A549 (cell line): ENCODE measurements around the gene ARHGAP32. TPM values are rescaled to one million over a fixed set of nuclear protein-coding genes. Genes with fewer than 3 reads are reported as not detected.

Experiments
- ATAC-seq, 2 experiments: fragments of 200-7000 bp in 1 of 2; fragments of >200 bp in 1 of 2; cut with Nextera tagmentation in 1 of 2; cut with Tn5 transposase in 1 of 2; 3 replicates each; pipeline versions ENCODE4 v1.8.0 to v1.9.1; 2018 to 2020; ENCODE audit warnings: mild to moderate bottlenecking in 1 of 2, moderate library complexity in 1 of 2
- CTCF ChIA-PET: fragments of 300-600 bp; sonication (Branson Sonifier 250); formaldehyde crosslinking; extraction: SDS; loops from one replicate; lab custom pipeline; 2021; ENCODE audit warnings: antibody characterized with exemption, inconsistent platforms; lab: Yijun Ruan, JAX
- POLR2A ChIA-PET: fragments of 350-600 bp; formaldehyde crosslinking; extraction: SDS; loops from one replicate; lab custom pipeline; 2021; ENCODE audit warnings: antibody characterized with exemption, inconsistent platforms; lab: Yijun Ruan, JAX
- DNase-seq, 2 experiments: peaks; one replicate each; pipeline versions ENCODE4 v3.0.0 to v3.0.0-alpha.2; 2011 to 2016; ENCODE audit warnings: low read depth in 1 of 2, low spot score in 1 of 2
- FAIRE-seq: peaks from 2 replicates; lab custom pipeline; 2011; peaks lifted over from hg19 to GRCh38; lab: Jason Lieb, UNC
- H3K27ac ChIP-seq, 2 experiments: fragments of >200 bp; sonication (Bioruptor Twin); formaldehyde crosslinking; 3 replicates each; pipeline ENCODE4 v1.5.1; 2016 to 2017
- H3K4me1 ChIP-seq: fragments of >200 bp; sonication (Bioruptor Twin); formaldehyde crosslinking; 3 replicates; pipeline ENCODE4 v1.6.1; 2016
- H3K4me2 ChIP-seq: fragments of >200 bp; sonication (Bioruptor Twin); formaldehyde crosslinking; 3 replicates; pipeline ENCODE4 v1.6.1; 2016
- H3K4me3 ChIP-seq: fragments of >200 bp; sonication (Bioruptor Twin); formaldehyde crosslinking; 3 replicates; pipeline ENCODE4 v1.5.1; 2016
- H3K9me3 ChIP-seq: fragments of >200 bp; sonication (Bioruptor Twin); formaldehyde crosslinking; 3 replicates; pipeline ENCODE4 v1.6.1; 2016
- BHLHE40 ChIP-seq: IDR thresholded peaks from 2 replicates; pipeline ENCODE4 v1.6.1; 2012; ENCODE audit warnings: low read depth, low read length, inconsistent platforms
- CEBPB ChIP-seq, 2 experiments: fragments of >200 bp in 1 of 2; sonication (Bioruptor Twin) in 1 of 2; formaldehyde crosslinking in 1 of 2; IDR thresholded peaks; 2 replicates each; pipeline ENCODE4 v1.6.1; 2012 to 2016
- CHD4 ChIP-seq: fragments of 200-600 bp; sonication (generic); IDR thresholded peaks from 2 replicates; pipeline ENCODE4 v1.6.1; 2016; ENCODE audit warnings: antibody characterized with exemption, mild to moderate bottlenecking, borderline replicate concordance
- EHMT2 ChIP-seq: fragments of 200-600 bp; sonication (generic); IDR thresholded peaks from 2 replicates; pipeline ENCODE4 v1.6.1; 2016; ENCODE audit warnings: antibody characterized with exemption, low read depth, mild to moderate bottlenecking, moderate library complexity
- FOSB ChIP-seq: fragments of 250-450 bp; sonication (Bioruptor Pico); IDR thresholded peaks from 2 replicates; pipeline ENCODE4 v1.5.0; 2020; ENCODE audit warnings: mild to moderate bottlenecking, moderate library complexity
- FOXS1 ChIP-seq: fragments of 250-450 bp; sonication (Bioruptor Pico); IDR thresholded peaks from 2 replicates; pipeline ENCODE4 v1.5.0; 2020; ENCODE audit warnings: mild to moderate bottlenecking, moderate library complexity
- HOXA7 ChIP-seq: fragments of 250-450 bp; sonication (Bioruptor Pico); IDR thresholded peaks from 2 replicates; pipeline ENCODE4 v1.5.0; 2020; ENCODE audit warnings: mild to moderate bottlenecking, moderate library complexity
- HOXB13 ChIP-seq: fragments of 250-450 bp; sonication (Bioruptor Pico); IDR thresholded peaks from 2 replicates; pipeline ENCODE4 v1.5.0; 2020; ENCODE audit warnings: low read depth, mild to moderate bottlenecking, moderate library complexity
- KDM1A ChIP-seq: fragments of 200-600 bp; sonication (generic); IDR thresholded peaks from 2 replicates; pipeline ENCODE4 v1.6.1; 2016; ENCODE audit warnings: low read depth, mild to moderate bottlenecking
- KDM5A ChIP-seq: fragments of 200-600 bp; sonication (generic); IDR thresholded peaks from 2 replicates; pipeline ENCODE4 v1.6.1; 2016; ENCODE audit warnings: antibody characterized with exemption, mild to moderate bottlenecking
- MYC ChIP-seq: IDR thresholded peaks from 2 replicates; pipeline ENCODE4 v1.6.1; 2012; ENCODE audit warnings: mild to moderate bottlenecking, inconsistent platforms, low read length, improper control_type of control experiment, borderline replicate concordance
- NFE2L2 ChIP-seq: fragments of 150-350 bp; conservative IDR thresholded peaks from 2 replicates; pipeline ENCODE4 v1.6.1; 2014; ENCODE audit warnings: low read length
- NR3C1 ChIP-seq: fragments of >200 bp; sonication (Bioruptor Twin); formaldehyde crosslinking; IDR thresholded peaks from 3 replicates; pipeline ENCODE4 v1.6.1; 2017
- RFX5 ChIP-seq: fragments of 450-650 bp; IDR thresholded peaks from 2 replicates; pipeline ENCODE4 v1.7.1; 2014; ENCODE audit warnings: antibody characterized with exemption, mild to moderate bottlenecking, moderate library complexity
- TFCP2L1 ChIP-seq: fragments of 250-450 bp; sonication (Bioruptor Pico); IDR thresholded peaks from 2 replicates; pipeline ENCODE4 v1.5.0; 2021; ENCODE audit warnings: mild to moderate bottlenecking
- ZFP36 ChIP-seq: fragments of 450-650 bp; IDR thresholded peaks from 2 replicates; pipeline ENCODE4 v1.6.1; 2014; ENCODE audit warnings: borderline replicate concordance; ENCODE audit not compliant: partially characterized antibody
- ZSCAN20 ChIP-seq: fragments of 250-450 bp; sonication (Bioruptor Pico); IDR thresholded peaks from 2 replicates; pipeline ENCODE4 v1.8.0; 2022; ENCODE audit warnings: mild to moderate bottlenecking, moderate library complexity
- WGBS: methylation state at CpG from one replicate; pipeline ENCODE4 v1.1.6; 2017; ENCODE audit errors: missing lambda C conversion rate; 5-methylcytosine and 5-hydroxymethylcytosine counted together
- polyA plus RNA-seq, 4 experiments: library from polyadenylated mRNA; depleted of rRNA in 3 of 4; stranded (reverse); fragments of >200 nt; fragmentation: RNase III in 1 of 4; extraction: RNeasy Plus Mini Kit Qiagen cat#74134 plus additional on column Dnase treatment in 1 of 4; gene quantifications; 2 replicates in 3 of 4; 3 replicates in 1 of 4; pipeline ENCODE4 v1.2.3, GENCODE V29; 2011 to 2017
- TF ChIP-seq, protein P1 (sequence below): fragments of 150-350 bp; IDR thresholded peaks from 2 replicates; pipeline ENCODE4 v1.6.1; 2014; ENCODE audit warnings: low read depth, mild to moderate bottlenecking, low read length
- TF ChIP-seq, protein P2 (sequence below): fragments of 250-450 bp; sonication (Bioruptor Pico); IDR thresholded peaks from 2 replicates; pipeline ENCODE4 v1.5.0; 2021; ENCODE audit warnings: mild to moderate bottlenecking, moderate library complexity, borderline replicate concordance
- TF ChIP-seq, protein P3 (sequence below): fragments of 250-450 bp; sonication (Bioruptor Pico); IDR thresholded peaks from 2 replicates; pipeline ENCODE4 v1.5.0; 2020; ENCODE audit warnings: low read depth, mild to moderate bottlenecking, moderate library complexity

ARHGAP32 gene
- polyA plus RNA-seq, 2 of the 4 experiments (the other 2 are of a cell fraction), result 4.4 to 9.0 TPM

DNA sequence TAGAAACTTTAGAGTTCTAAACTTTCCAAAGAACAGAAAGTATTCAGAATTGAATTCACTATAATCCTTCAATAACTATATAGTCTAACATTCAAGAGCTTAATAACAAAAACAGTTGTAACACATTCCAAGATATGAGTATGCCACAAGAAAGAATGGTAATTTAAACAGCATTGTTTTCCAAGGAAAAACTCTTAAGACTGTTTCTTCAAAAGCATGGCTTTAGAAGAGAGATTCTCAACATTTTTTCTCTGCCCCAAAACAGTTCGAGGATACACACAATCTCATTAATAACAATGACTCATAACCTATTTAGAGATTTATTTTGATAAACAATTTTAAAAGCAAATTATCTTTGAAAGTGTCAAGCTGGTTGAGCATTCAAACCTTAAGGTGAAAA is 16.7 kb upstream of the ARHGAP32 start:
- Histone ChIP-seq H3K9me3 (no peaks in the 10 kb centered on the region), H3K4me3 (no peak overlapping the region), H3K27ac (no peak overlapping the region), H3K4me2 (no peak overlapping the region), H3K4me1 (peaks cover 5% of the 10 kb centered on the region; the same call in 1 of the 3 replicates)
- no peak for TF ChIP-seq CHD4
- TF ChIP-seq HOXA7 (CRISPR knock-in tag), result no peak
- no peak for TF ChIP-seq ZSCAN20 (CRISPR knock-in tag)
- no peak for TF ChIP-seq EHMT2
- TF ChIP-seq, protein P1, sequence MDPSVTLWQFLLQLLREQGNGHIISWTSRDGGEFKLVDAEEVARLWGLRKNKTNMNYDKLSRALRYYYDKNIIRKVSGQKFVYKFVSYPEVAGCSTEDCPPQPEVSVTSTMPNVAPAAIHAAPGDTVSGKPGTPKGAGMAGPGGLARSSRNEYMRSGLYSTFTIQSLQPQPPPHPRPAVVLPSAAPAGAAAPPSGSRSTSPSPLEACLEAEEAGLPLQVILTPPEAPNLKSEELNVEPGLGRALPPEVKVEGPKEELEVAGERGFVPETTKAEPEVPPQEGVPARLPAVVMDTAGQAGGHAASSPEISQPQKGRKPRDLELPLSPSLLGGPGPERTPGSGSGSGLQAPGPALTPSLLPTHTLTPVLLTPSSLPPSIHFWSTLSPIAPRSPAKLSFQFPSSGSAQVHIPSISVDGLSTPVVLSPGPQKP, result no peak
- no peak for TF ChIP-seq NFE2L2
- TF ChIP-seq, protein P2, sequence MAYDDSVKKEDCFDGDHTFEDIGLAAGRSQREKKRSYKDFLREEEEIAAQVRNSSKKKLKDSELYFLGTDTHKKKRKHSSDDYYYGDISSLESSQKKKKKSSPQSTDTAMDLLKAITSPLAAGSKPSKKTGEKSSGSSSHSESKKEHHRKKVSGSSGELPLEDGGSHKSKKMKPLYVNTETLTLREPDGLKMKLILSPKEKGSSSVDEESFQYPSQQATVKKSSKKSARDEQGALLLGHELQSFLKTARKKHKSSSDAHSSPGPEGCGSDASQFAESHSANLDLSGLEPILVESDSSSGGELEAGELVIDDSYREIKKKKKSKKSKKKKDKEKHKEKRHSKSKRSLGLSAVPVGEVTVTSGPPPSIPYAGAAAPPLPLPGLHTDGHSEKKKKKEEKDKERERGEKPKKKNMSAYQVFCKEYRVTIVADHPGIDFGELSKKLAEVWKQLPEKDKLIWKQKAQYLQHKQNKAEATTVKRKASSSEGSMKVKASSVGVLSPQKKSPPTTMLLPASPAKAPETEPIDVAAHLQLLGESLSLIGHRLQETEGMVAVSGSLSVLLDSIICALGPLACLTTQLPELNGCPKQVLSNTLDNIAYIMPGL (CRISPR knock-in tag), result no peak
- no peak for TF ChIP-seq MYC
- TF ChIP-seq, protein P3, sequence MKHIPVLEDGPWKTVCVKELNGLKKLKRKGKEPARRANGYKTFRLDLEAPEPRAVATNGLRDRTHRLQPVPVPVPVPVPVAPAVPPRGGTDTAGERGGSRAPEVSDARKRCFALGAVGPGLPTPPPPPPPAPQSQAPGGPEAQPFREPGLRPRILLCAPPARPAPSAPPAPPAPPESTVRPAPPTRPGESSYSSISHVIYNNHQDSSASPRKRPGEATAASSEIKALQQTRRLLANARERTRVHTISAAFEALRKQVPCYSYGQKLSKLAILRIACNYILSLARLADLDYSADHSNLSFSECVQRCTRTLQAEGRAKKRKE (CRISPR knock-in tag), result no peak
- no peak for TF ChIP-seq RFX5
- TF ChIP-seq ZFP36, result no peak
- no peak for TF ChIP-seq FOSB (CRISPR knock-in tag)
- TF ChIP-seq HOXB13 (CRISPR knock-in tag), result no peak
- no peak for TF ChIP-seq FOXS1
- ATAC-seq (no peak), FAIRE-seq (no peak), DNase-seq (no peak)
- ChIA-PET CTCF (interaction anchor here (0.9 kb wide), 1 partner anchor 123 kb away, joined by 3 read pairs; no protein-coding TSS in a partner anchor), POLR2A (no interaction called here)
- WGBS, result 53% methylated on average over 1 of the region's 1 CpG

DNA sequence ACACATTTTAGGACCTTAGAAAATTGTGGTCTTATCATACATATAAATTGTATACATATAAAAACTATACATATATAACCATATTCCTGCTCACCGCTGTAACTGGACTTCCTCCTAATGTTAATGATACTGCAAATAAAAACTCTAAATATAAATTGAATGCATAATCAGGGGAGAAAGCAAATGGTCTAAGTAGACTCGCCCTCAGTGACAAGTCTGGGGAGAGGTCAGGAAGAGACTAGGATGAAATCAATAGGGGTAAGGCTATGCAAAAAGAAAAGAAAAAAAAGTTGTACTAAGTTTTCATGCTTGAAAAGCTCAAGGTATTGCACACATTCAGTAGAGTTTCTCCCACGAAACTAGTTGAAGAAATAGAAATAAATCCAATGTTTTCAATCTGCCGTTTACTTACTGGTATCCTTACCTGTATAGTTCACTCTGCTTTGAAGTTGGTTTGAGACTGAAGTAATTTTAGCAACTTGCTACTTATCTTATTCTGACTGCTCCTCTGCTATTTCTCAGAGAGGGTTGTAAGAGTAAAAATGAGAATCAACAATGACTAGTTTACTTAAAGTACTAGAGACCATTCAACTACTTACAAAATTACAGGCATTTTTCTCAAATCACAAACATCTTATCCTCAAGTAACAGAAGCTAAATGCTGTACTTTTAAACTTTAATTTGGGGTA is 12.2 kb upstream of the ARHGAP32 start:
- Histone ChIP-seq H3K9me3 (peaks cover 8% of the 10 kb centered on the region; the same call in 1 of the 3 replicates), H3K4me1 (no peaks in the 10 kb centered on the region), H3K4me2 (no peak overlapping the region), H3K27ac (no peak overlapping the region), H3K4me3 (no peak overlapping the region)
- TF ChIP-seq, protein P1, result no peak
- no peak for TF ChIP-seq KDM5A
- no peak for TF ChIP-seq TFCP2L1
- no peak for TF ChIP-seq BHLHE40
- no peak for TF ChIP-seq KDM1A
- no peak for TF ChIP-seq CEBPB (IDR thresholded peaks at IDR 0.05)
- TF ChIP-seq NR3C1, result no peak
- CTCF ChIA-PET, result no interaction called here
- FAIRE-seq, result no peak
- WGBS, result 90% methylated on average over 4 of the region's 4 CpGs
- ATAC-seq, result no peak
- POLR2A ChIA-PET, result no interaction called here
- DNase-seq, result no peak
